ENCODE data around the gene SAMD4B.
A peak's percentile ranks its signal among the peaks of the same experiment; 100 is the strongest.
"Not testable (repeated sequence)": the region's sequence is repeated elsewhere in the genome, so short reads cannot be mapped to it uniquely, and the experiment has no call there.

The SAMD4B gene, protein sequence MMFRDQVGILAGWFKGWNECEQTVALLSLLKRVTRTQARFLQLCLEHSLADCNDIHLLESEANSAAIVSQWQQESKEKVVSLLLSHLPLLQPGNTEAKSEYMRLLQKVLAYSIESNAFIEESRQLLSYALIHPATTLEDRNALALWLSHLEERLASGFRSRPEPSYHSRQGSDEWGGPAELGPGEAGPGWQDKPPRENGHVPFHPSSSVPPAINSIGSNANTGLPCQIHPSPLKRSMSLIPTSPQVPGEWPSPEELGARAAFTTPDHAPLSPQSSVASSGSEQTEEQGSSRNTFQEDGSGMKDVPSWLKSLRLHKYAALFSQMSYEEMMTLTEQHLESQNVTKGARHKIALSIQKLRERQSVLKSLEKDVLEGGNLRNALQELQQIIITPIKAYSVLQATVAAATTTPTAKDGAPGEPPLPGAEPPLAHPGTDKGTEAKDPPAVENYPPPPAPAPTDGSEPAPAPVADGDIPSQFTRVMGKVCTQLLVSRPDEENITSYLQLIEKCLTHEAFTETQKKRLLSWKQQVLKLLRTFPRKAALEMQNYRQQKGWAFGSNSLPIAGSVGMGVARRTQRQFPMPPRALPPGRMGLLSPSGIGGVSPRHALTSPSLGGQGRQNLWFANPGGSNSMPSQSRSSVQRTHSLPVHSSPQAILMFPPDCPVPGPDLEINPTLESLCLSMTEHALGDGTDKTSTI

DNA sequence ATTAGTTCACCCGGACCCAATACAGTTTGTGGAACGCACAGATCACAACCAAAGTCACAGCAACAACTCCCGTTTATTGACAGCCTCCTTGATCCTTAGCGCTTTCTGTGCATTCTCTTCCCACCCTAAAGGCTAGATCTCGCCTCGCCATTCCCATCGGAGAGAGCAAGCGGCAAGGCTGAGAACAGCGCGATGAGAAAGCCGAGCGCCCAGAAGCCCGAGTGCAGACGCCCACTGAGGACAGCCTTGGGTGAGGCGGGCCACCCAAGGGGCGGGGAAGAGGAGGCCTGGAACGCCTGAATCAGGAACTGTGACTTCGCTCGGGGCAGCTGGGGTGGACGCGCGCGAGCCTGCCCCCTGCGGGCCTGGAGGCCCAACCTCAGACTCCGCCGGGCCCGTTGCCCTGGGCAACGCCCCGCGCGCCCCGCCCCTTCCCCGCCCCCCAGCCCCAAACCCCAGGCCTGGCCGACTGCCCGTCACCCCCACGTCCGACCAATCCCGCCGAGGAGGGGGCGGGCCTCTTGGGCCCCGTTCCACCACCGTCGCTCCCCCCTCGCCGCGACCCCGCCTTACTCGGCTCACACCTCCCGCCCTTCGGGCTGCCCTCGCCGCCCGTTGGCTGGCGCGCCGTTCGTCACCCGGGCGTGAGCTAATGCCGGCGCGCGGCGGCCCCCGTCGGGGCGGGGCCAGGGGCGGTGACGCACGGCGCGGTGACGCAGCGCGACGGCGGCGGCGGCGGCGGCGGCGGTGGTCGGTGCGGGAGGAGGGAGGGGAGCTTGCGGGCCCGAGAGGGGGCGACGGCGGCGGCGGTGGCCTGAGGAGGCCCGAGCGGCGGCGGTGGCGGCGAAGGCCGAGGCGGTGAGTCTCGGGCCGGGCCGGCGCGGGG, at the start of gene SAMD4B:
Gene SAMD4B, plus strand, starts transcription at position 703 of the 886 bp plus-strand sequence. CDS start 14,473 bp downstream, outside the sequence.
- DNase-seq (ENCODE audit: low read depth), result peak; percentile 97

DNA sequence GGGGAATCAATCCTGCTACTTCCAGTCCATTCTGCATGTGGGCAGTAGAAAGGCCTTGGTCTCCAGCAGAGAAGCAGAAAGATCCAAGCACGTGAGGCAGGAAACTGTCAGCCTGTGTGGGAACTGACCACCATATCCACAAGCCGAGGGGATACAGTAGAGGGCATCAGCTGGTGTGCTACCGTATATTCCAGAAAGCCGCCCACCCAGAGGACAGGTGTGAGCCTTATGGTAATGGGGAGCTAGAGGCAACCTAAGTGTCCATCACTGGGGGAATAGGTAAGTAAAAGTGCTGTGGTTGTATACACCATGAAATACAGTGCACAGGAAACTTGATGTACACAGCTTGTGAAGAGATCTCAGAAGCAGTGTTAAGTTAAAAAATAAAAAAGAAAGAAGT, 48.8 kb upstream of the SAMD4B start:
- no peak for DNase-seq (ENCODE audit: low read depth)

DNA sequence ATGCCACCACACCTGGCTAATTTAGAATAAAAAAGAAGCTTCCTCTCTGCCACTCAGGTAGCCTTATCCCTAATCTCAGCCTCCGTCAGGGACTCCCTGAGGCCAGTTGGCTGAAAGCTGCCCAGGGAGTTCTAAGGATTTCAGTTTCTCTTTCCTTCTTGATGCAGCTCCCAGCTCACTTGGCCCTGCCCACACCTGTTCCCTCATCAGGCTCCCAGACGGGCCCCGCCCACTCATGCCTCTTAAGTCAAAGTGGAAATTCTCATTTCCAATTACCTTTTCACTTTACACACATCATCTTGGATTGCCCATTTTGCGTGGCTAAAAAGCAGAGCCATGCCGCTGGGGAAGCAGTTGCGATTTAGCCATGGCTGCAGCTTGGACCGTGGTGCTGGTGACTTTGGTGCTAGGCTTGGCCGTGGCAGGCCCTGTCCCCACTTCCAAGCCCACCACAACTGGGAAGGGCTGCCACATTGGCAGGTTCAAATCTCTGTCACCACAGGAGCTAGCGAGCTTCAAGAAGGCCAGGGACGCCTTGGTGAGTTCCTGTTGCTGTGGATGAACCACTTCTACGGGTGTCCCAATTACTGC, 46.1 kb upstream of the SAMD4B start, which contains the start of gene IFNL1:
Gene IFNL1, plus strand, starts transcription at position 353 of the 591 bp plus-strand sequence. Its CDS starts 15 bp downstream, at position 368.
- DNase-seq (ENCODE audit: low read depth), result no peak

DNA sequence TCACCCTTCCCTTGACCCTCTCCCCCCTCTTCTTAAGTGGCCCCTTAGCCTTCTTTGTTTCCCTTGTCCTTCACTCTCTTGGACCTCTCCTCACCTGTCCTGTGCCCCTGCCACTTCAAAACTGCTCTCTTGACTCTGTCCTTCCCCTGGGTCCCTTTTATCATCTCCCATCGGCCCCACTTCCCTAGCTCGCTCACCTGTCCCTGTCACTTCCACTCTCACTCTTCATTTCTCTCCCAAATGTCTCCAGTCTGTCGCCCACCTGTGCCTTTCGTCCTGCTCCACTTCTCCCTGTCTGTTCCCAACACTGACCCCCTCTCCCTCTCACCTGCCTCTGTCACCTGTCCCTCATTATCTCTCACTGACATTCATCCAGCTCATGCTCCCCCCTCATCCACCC, 45.3 kb upstream of the SAMD4B start:
- no peak for DNase-seq (ENCODE audit: low read depth)

DNA sequence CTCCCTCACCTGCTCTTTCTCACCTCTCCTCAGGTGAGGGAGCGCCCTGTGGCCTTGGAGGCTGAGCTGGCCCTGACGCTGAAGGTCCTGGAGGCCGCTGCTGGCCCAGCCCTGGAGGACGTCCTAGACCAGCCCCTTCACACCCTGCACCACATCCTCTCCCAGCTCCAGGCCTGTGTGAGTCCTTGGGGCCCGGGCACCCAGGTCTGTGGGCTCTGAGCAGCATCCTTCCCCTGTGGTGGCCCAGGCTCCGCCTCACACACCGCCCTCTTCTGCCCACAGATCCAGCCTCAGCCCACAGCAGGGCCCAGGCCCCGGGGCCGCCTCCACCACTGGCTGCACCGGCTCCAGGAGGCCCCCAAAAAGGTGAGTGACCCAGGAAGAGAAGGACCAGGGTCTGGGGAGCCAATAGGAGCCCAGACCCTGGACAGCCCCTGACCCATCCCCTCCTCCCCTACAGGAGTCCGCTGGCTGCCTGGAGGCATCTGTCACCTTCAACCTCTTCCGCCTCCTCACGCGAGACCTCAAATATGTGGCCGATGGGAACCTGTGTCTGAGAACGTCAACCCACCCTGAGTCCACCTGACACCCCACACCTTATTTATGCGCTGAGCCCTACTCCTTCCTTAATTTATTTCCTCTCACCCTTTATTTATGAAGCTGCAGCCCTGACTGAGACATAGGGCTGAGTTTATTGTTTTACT, 44.1 kb upstream of the SAMD4B start:
- peak; percentile 26 for DNase-seq (ENCODE audit: low read depth)

DNA sequence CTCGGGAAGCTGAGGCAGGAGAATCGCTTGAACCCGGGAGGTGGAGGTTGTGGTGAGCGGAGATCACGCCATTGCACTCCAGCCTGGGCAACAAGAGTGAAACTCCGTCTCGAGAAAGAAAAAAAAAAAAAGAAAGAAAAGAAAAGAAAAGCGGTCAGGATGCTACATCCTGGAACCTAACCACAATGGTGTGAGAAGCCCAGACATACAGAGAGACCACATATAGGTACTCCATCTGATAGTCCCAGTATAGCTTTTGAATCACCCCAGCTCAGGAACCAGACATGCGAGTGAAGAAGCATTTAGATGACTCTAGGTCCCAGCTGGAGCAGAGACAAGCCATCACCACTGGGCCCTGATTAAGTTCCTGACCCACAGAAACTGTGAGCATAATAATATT, 42.8 kb upstream of the SAMD4B start:
- DNase-seq (ENCODE audit: low read depth), result no peak

DNA sequence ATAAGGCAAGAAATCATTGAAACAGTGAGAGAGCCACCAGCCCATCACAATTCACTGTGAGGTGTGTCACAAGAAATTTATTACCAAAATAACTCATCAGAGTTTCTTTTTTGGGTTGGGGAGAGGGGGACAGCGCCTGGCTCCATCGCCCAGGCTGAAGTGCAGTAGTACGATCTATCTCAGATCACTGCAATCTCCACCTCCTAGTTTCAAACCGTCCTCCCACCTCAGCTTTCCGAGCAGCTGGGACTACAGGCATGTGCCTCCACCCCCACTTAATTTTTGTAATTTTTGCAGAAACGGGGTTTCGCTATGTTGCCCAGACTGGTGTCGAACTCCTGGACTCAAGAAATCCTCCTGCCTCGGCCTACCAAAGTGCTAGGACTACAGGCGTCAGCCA, 42.4 kb upstream of the SAMD4B start:
- no peak for DNase-seq (ENCODE audit: low read depth)

DNA sequence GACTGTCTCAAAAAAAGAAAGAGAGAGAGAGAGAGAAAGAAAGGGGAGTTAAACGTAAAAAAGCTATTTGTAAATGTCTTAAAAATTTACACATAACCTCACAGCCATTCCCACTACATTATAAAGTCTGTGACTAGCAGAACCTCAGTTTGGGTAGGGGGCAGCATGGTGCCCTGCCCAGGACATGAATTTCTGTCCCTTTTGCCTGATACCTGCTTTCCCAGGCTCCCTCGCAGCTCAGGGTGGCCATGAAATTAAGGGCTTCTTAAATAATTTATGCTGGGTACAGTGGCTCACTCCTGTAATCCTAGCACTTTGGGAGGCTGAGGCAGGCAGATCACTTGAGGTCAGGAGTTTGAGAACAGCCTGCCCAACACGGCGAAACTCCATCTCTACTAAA, 41.2 kb upstream of the SAMD4B start:
- DNase-seq (ENCODE audit: low read depth), result no peak

DNA sequence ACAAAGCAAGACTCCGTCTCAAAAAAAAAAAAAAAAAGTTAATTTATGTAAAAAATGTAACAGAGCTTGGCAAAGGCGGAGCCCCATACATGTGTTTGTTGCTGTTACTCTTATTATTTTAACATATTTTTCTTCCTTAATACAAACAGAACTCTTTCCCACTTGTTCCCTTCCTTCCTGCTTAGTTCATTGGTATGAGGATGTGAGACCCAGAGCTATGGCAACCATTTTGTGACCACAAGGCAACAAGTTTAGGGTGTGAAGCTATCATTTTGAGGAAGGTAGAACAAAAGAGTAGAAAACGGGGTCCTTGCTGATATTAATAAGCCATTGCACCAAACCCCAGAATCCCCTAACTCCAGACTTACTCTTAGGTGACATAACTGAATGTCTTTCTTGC, 40.7 kb upstream of the SAMD4B start:
- DNase-seq (ENCODE audit: low read depth), result no peak

DNA sequence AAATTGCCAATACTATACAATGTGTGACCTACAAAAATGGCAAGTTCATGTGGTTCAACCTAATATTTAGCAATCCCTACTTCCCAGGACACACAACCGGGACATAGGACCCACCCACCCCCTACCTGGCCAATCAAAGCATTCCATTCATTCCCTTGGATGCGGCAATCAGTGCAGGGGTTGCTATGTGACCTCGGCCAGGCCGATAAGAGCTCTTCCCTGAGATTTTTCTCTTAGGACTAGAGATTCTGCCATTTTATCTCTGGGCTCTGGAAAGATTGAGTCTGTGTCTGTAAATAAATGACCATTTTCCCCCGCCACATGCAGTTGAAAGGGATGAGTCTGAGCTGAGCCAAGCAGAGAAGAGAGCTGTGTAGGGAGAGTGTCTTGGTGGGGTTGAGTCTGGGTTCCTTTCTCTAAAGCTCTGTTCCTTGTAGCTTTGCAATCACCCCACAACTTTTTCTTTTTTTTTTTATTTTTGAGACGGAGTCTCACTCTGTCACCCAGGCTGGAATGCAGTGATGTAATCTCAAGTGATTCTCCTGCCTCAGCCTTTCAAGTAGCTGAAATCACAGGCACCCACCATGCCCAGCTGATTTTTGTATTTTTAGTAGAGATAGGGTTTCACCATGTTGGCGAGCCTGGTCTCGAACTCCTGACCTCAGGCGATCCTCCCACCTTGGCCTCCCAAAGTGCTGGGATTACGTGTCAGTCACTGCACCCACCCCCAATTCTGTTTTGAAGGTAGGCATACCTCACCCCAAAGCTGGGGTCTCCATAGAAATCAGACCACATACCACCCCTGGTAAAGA, 38.6 kb upstream of the SAMD4B start:
- DNase-seq (ENCODE audit: low read depth), result no peak

DNA sequence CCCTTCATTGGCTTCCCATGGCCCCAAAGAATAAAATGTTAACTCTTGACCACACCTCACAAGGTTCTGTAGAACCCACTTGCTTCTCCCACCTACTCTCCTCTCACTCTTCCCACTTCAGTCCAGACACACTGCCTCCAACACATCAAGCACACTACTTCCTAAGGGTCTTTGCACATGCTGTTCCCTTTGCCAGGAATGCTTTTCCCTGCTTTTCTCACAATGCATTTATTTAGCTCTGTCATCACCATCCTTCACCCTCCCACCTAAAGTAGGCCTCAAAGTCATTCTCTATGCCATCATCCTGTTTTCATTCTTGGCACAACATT, 38.1 kb upstream of the SAMD4B start:
- DNase-seq (ENCODE audit: low read depth), result no peak

DNA sequence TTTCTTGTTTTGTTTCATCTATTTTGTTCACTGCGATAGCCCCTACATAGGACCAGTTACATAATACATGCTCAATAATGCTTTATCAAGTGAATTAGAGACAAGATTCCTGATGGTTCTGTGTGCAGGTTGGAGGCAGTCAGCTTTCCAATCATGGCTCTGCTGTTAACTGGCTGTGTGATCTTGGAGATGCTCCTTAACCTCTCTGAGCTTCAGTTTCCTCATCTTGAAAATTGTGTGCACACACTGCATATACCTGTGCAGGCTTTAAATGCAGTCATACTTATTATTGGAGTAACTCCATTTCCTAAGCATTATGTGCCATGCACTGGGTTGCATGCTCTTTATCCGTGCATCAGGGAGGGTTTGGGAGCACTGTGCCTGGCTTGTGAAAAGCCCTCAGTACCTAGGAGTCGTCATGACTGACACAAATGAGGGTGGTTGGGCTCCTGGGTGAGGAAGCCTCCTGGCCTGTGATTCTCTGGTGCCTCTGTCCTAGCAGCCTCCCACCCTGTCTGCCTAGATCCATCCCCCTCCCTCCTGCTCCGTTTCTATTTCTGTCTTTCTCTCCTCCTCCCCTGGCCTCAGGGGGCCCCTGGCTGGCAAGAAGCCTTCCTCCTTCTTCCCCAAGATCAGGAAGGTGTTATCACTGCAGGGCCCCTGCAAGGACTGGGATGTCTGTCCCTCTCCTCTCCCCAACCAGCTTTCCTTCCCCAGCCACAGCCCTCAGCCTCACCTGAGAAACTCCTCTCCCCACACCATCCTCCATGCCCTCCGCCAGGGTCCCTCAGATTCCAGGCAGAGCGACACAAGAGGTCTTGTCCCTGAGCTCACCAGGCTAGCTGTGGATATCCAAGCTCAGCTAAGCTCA, 37.3 kb upstream of the SAMD4B start:
- DNase-seq (ENCODE audit: low read depth), result no peak

DNA sequence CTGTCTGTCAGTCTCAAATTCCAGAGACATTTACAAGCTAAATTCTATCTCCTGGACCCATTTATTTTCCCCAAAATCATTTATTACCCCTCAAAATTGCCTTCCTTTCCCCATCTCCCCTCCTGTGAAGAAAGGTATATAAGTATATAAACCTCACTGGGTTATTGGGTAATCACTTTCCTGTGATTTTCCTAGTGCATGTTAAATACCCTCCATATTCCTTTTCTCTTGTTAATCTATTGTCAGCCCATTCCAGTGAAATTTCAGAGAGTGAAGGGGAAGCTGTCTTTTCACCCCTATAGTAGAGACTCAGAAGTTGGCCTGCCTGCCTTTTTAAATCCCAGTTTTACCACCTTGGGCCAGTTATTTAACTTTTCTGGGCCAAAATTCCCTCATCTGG, 36.1 kb upstream of the SAMD4B start:
- DNase-seq (ENCODE audit: low read depth), result no peak

DNA sequence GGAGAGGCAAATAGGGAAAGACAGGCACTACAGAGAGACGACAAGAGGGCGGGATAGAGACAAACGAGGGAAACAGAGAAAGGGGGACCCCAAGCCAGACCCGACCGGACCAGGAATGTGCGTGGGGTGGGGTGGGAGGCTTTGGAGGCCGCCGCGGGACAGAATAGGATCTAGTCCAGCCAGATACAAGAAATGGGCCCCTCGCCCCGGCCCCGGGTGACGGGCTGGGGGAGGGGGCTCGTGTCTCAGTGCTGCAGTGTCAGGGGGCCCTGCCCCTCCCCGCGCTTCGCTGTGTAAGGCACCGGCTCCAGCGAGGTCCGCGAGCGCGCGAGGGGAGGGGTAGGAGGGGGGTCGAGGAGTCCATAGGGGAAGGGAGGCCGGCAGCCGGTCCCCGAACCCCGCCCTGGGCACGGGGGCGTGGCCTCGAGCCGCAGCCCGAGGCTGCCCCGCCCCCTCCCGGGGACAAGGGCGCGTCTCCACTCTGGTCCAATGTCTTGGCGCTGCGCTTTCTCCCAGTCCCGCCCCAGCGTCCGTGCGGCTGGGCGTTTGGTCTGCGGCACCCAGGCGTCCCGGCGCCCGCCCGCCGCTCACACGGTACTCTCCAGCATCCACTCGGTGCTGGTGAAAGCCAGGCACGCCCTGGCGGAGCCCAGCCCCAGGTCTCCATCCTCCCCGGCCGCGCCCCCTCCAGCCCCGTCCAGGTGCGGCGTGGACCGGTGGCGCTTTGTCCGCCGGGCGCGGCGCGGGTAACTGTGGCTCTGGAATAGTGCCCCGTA, 35.0 kb upstream of the SAMD4B start:
- DNase-seq (ENCODE audit: low read depth), result no peak

DNA sequence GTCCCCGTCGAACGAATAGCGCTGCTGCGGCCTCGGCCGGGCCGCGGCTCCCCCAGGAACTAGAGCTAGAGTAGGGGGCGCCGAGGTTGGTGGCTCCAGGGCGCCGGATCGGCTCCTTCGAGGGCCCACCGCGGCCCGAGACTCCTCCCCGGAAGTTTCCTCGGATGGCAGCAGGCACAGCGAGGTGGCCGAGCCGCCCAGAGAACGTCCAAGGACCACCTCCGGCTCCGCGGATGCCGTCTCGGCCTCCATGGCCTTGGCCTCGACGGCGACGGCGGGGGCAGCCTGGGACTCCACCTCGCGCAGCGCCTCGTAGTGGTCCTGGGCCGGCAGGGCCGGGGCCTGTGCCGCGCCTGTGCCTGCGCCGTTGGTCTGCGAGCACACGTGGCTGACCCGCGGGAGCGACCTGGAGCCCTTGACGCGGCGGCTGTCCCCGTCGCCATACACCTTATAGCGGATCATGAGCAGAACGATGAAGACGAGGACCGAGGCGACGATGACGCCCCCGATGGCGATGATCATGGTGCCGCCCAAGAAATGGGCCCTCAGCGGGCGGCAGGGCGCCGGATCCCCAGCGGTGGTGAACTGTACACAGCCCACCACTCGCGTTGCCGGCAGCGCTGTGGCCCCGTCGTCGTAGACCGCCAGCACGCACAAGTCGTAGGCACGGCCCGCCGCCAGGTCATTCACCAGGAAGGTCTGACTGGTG, 34.2 kb upstream of the SAMD4B start:
- no peak for DNase-seq (ENCODE audit: low read depth)

DNA sequence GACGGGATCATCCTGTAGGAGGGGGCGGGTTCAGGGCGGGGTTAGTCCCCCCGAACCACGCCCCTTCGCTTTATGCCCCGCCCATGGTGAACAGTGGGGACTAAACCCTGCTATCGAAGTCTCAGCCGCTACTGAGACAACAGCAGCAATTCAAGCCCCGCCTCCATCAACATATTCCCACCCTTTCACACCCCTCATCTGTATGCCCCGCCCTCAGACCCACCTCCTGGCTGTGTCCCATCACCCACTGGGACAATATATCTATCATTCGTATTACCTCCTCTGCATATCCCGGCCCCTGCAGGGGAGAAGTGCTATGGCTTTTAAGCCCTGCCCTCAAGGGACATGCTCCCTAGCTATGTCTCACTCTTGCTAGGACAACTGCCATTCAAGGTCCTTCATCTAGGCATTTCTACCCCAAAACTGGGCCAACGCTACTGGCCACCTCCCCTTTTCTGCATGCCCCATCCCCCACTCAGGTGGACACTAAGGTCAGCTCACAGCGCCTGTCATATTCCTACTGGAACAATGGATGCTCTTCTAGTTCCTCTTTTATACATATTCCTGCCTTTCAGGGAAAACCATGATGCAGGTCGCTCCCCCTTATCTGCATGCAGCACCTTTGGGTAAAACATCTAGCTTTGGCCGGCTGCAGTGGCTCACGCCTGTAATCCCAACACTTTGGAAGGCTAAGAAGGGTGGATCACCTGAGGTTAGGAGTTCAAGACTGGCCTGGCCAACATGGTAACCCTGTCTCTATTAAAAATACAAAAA, 33.5 kb upstream of the SAMD4B start:
- DNase-seq (ENCODE audit: low read depth), result no peak

DNA sequence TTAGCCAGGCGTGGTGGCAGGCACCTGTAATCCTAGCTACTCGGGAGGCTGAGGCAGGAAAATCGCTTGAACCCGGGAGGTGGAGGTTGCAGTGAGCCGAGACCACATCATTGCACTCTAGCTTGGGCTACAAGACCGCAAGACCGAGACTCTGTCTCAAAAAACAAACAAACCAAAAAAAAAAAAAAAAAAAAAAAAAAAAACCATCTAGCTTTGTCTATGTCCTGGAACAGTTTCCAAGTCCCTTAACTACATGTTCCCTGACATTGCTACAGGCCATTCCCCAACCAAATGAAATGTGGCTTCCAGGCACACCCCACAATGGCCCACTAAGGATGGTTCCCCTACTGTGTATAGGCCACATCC, 32.9 kb upstream of the SAMD4B start:
- DNase-seq (ENCODE audit: low read depth), result not testable (repeated sequence)
